NCI-H2029 (cell line): ENCODE data around the gene LY6G5C.

Experiments used
- DNase-seq: peaks from one replicate; lab custom pipeline; 2025; lab: John Stamatoyannopoulos, UW

LY6G5C gene

DNA sequence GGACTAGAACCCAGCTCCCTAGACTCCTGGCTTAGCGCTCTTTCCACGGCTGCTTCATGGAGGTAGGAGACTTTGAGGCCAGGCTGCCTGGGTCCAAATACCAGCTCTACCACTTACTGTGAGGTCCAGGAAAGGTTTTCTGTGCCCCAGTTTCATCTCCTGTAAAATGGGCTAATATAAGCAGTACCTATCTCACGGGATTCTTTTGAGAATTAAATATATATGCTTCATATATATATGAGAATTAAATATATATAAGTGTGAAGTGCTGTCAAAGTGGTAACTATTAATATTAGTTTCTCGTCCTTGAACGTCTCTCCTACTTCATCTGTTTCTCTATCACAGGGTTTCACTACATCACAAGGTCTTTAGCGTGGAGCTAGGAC lies 10.2 kb upstream of the LY6G5C start:
- no peak for DNase-seq

DNA sequence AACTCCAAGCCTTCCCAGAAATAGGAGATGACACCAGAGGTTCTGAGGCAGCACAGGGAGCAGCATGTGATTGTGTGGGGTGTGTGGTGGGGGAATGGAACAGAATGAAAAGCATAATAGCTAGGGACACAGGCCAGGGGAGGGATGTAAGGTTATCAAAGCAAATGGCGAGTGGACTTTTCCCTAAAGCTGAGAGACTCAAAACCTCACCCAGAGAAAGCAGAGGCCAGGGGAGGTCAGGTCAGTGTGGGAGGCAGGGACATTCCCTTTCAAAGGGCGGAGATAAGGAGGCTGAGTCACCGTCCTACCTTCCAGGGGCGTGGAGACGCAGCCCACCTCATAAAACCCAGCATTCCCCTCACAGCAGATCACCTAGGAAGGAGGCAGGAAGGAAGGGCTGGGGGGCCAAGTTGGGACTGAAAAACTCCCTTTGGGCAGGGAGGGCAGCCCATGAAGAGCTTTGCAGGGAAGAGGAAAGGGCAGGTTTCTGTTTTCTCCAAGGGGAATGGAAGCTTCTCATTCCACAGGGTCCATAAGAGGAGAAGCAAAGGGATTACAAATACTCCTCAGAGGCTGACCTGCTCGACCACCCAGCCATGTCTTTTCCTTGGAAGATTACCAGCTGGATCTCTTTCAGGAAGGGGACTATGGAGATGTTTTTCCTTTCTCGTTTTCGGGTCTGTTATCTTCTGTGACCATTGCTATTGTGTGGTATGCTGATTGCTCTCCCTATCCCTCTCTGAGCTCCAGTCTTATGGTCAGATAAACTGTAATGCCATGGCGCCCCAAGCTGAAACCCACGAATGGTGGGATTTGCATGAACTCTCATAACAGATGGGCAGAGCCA lies 9.6 kb upstream of the LY6G5C start:
- no peak for DNase-seq

- DNase-seq: no peak
Observed at GRCh38 chr6:31689249-31690110, 8.6 kb upstream of the LY6G5C start.

DNA sequence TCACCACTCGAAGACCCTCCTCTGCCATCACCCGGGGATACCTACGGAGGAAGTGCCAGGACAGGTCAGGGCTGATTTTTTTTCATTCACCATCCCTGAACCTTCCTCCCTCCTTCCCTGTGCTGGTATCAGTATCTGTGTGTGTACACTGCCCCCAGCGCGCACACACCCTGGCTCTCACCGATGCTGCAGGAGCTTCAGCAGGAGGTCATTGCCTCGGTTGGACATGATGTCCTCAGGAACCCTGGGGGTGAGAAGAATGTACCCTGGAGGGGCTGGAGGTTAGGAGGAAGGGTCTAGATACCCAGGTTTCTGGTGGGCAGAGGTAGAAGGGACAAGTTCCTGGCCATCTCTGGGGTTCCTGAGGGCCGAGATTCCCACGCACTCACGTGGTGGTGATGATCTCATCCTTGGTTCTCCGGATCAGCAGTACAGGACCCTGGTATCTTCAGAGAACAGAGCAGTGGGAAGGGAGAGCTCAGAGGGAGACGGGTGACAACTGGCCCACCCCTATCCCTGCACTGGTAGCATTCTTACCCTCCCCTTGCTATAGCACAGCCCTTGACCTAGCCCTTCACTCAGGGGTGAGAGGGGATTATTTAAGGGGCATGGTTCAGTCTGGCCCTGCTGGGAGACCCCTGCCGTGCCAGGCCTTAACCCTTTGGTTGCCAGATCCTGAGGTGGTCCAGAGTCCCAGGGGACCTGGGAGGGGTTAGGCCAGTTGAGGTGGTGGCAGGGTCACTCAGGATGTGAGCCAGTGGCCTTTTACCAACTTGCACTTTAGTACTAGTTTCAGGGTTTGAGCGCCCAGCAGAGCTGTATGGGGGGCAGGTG lies 7.2 kb upstream of the LY6G5C start:
- no peak for DNase-seq

DNA sequence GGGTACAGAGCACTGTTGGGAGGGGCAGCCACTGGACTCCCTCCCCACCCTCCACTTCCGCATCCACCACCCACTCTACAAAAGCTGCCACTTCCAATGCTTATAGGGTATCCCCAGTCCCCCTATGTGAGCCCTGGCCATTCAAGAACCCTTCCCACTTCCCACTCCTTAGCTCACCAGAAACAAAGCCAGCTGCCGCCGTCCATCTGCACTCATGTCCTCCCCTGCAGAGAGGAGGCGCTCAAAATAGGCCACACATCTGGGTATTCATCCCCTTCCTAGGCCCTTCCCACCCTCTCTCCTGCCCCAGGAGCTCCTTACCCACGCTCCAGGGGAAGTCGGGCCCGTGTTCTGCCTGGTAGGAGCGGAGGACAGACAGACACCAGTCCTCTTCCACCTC lies 6.5 kb upstream of the LY6G5C start:
- DNase-seq: no peak

GRCh38 chr6:31686483-31686882 lies 5.6 kb upstream of the LY6G5C start:
- no peak for DNase-seq

DNA sequence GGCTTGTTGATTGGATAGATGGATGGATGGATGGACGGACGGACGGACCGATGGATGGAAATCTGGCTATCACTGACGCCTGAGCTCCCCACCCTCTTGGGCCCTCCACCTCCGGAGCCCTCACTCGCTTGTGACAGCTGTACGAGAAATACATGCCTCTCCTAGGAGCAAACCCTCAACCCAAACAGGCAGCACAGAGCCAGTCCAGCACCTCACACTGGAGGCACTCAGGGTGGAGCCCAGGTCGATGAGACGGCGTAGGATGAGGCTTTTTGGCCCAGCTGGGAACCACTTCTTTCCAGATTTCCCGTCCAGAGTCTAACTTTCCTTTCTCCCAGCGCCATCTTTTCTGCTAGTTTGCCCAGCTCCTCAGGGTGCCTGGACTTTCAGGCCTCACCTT lies 2.7 kb upstream of the LY6G5C start:
- no peak for DNase-seq

- no peak for DNase-seq
Observed at GRCh38 chr6:31681135-31681671, 336 bp upstream of the LY6G5C start.

GRCh38 chr6:31677955-31678354 lies 2.9 kb downstream of the LY6G5C start:
- DNase-seq: no peak

GRCh38 chr6:31676904-31677303 lies 4.0 kb downstream of the LY6G5C start:
- DNase-seq: no peak

DNA sequence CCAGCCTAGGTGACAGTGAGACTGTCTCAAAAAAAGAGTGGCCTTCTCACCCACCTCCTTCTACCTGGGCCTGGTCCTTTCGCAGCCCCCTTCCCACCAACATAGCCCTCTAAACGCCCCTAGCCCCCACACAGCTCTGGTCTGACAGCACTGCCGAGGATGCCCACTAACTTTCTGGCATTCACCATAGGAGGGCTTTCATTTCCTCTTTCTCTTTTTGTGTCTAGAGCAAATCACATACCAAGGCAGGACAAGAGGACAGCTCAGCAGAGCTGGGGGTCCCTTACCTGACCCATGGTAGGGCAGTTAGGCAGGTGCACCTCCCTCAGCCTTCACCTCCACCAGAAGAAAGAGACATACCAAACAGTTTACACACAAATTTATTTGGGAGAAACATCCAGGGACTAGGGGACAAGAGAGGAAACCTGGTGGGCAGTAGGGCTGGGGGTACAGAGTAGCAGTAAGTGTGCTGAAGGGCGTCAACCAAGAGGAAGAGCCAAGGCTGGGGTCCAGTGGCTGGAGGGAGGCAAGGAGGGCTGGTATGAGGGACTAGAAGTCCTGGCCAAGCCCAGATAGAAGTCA lies 4.5 kb downstream of the LY6G5C start:
- DNase-seq: no peak

GRCh38 chr6:31669676-31670075 lies 11.2 kb downstream of the LY6G5C start, which contains the start of gene LY6G5B:
TSS of gene LY6G5B (plus strand) at chr6:31669976. CDS start at chr6:31670951, 975 bp downstream.
- DNase-seq: no peak

- DNase-seq: no peak
Observed at GRCh38 chr6:31666337-31666965, 14.4 kb downstream of the LY6G5C start.

DNA sequence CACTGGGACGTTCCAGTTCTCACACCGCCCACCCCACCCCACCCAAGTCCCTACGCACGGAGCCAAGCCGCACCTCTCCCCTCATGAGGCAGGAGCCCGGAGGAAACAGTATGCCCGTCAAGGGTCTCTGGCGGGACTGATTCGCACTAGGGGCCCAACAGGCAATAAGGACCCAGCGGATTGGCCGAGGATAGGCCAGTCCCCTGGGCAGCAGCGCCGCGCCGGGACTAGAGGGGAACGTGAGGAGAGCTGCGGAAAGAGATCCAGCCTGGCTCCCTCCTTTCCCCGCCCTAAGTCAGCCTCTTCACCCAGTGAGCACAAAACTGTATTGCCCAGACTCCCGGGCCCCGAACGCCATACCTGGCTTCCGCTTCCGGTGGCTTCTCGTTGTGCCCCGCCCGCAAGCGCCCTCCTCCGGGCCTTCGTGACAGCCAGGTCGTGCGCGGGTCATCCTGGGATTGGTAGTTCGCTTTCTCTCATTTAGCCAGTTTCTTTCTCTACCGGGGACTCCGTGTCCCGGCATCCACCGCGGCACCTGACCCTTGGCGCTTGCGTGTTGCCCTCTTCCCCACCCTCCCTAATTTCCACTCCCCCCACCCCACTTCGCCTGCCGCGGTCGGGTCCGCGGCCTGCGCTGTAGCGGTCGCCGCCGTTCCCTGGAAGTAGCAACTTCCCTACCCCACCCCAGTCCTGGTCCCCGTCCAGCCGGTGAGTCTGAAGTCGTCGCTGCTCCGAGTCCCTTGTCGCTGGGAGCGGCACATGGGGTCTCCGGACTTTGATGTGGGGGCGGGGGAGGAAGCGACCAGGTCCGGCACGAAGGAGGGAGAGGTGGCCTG lies 15.1 kb downstream of the LY6G5C start, which contains the start of gene CSNK2B:
Gene CSNK2B (plus strand): TSS at position 580 of the 836 bp plus-strand sequence. CDS start 752 bp downstream, outside the sequence.
- peak; percentile 99 for DNase-seq

DNA sequence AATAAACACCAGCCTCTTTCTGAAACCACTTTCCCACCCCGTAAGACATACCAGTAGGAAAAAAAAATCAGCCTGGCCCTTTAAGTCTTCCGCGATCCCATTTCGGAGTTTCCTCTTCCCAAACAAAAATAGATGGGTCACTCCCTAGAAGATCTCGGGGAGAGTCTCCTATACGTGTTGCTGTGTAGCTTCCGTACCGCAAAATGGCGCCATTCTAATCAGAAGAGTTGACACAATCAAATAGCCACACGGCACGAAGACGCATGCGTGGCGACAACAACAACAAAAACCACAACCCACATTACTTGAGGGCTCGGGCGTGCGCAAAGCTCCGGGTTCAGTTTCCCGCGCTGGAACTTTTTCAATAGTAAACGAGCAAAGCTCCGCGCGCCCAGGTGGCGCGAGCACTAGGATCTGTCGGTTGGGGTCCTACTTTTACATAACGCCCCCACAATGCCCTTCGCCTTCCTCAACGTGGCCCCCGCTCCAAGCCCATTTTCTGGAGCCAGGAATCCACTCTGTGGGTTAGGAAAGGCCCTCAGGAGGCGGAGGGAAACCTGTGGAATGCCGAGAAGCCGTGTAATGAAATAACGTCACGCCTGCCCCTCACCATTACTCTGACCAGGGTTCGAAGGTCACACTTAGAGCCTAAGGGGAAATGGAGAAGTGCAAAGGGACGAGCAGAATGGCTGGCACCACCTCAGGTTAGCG lies 15.9 kb downstream of the LY6G5C start, which contains the start of gene GPANK1:
Gene GPANK1 (minus strand): TSS at position 208 of the 711 bp plus-strand sequence. CDS start 519 bp downstream, outside the sequence.
- peak; percentile 94 for DNase-seq

DNA sequence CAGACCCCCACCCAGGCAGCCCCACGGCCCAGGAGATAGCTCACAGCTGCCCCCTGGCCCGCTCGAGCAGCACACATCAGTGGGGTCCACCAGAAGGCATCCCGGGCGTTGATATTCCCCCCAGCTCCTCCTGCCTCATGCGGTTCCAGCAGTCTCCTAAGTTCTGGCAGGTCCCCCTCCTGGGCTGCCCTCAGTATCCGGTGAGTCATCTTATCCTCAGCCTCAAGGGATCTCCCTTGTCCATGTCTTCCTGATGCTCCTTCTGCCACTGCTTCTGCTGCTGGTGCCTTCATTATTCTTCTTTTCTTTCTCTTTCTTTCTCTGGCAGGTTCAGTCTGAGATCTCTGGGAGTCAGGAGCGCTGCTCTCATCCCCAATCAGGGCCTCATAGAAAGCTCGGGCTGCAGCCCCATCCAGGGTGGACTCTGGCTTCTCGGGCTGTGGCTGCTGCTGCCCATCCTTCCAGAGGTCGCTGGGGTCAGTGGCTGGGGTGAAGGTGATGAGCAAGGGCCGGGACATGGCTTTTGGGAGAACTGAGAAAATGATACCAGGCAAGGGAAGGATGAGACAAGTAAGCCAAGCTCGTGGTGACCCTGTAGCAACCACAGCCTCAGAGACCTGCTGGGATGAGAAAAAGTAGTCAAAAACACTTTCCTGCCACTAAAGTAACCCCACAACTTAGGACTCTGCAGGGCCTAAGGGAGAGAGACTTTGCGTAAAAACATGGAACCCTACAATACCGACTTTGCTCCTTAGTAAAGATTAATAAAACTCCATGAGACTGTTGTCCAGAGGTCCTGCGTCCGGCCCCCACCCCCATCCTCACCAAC lies 16.7 kb downstream of the LY6G5C start:
- no peak for DNase-seq

- DNase-seq: no peak
Observed at GRCh38 chr6:31663126-31663960, 17.5 kb downstream of the LY6G5C start.
